Measurements from ENCODE around the gene HES5. TPM values are rescaled to one million over a fixed set of nuclear protein-coding genes. Genes with fewer than 3 reads are reported as not detected.
"Not testable (repeated sequence)": the region's sequence is repeated elsewhere in the genome, so short reads cannot be mapped to it uniquely, and the experiment has no call there.

Gene HES5
- total RNA-seq, 1 donor from 2014 or later, result 21.2 TPM

DNA sequence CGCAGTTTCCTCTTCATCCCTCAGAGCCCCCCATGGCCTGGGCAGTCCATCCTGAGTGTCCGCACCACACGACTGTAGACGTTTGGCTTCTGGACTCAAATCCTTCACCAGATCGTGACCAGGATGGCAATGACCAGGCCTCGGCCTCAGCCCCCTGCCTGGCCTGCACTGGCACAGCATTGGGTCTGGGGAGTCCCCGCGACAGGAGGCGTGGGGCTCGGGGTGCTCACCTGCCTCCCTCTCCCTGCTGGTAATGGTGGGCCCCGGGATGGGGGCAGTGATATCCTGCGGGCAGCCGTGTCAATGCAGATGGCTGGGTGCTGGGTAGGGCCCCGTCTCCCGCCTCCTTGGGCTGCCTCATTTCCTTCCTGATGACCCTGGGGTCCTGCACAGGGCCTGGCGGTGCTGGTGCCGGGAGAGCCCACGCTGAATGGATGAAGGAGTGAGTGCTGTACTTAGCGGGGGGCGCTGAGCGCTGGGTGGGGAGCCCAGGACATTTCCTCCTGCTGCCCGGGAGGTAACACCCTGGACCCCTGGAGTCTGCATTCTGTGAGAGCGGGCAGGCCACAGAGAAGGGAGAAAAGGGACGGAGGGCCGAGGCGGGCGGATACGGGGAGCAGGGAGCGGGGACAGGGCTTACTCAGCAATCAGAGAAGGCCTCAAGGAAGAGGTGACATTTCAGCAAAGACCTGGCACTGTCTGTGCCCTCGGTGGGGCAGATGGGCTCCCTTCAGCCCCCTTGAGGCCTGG is 24.0 kb upstream of the HES5 start:
- no peak for DNase-seq
- Mint-ChIP-seq H3K9me3 (ENCODE audit: unreplicated experiment) (no peaks in the 10 kb centered on the region), H3K27ac (ENCODE audit: unreplicated experiment) (peak overlapping the region; percentile 57), H3K4me3 (ENCODE audit: unreplicated experiment) (no peak overlapping the region), H3K27me3 (ENCODE audit: unreplicated experiment) (peaks cover 5% of the 10 kb centered on the region), H3K4me1 (ENCODE audit: low read depth, unreplicated experiment) (peaks cover 20% of the 10 kb centered on the region), H3K36me3 (ENCODE audit: unreplicated experiment) (no peaks in the 10 kb centered on the region)
- TF ChIP-seq, protein P1, sequence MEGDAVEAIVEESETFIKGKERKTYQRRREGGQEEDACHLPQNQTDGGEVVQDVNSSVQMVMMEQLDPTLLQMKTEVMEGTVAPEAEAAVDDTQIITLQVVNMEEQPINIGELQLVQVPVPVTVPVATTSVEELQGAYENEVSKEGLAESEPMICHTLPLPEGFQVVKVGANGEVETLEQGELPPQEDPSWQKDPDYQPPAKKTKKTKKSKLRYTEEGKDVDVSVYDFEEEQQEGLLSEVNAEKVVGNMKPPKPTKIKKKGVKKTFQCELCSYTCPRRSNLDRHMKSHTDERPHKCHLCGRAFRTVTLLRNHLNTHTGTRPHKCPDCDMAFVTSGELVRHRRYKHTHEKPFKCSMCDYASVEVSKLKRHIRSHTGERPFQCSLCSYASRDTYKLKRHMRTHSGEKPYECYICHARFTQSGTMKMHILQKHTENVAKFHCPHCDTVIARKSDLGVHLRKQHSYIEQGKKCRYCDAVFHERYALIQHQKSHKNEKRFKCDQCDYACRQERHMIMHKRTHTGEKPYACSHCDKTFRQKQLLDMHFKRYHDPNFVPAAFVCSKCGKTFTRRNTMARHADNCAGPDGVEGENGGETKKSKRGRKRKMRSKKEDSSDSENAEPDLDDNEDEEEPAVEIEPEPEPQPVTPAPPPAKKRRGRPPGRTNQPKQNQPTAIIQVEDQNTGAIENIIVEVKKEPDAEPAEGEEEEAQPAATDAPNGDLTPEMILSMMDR (IDR thresholded peaks at IDR 0.05; ENCODE audit: partially characterized antibody, unreplicated experiment), result no peak

DNA sequence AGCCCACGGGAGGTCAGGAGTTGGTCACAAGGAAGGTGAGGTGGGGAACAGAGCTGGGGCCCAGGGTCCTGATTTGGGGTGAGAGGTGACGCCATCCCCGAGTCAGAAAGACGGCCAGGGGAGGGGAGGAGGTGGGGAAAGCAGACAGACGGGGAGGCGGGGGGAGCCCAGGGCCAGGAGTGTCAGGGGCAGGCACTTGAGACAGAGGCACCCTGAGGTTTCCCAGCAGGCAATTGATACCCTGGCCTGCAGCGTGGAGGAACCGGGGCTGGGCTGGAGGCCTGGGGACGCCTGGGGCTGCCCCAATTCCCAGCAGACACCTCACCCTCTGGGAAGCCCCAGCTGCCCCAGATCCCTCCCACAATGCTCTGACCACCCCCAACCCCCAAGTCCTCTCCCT is 23.0 kb upstream of the HES5 start:
- H3K9me3 Mint-ChIP-seq (ENCODE audit: unreplicated experiment); H3K36me3 Mint-ChIP-seq (ENCODE audit: unreplicated experiment); H3K27ac Mint-ChIP-seq (ENCODE audit: unreplicated experiment): not testable (repeated sequence)

DNA sequence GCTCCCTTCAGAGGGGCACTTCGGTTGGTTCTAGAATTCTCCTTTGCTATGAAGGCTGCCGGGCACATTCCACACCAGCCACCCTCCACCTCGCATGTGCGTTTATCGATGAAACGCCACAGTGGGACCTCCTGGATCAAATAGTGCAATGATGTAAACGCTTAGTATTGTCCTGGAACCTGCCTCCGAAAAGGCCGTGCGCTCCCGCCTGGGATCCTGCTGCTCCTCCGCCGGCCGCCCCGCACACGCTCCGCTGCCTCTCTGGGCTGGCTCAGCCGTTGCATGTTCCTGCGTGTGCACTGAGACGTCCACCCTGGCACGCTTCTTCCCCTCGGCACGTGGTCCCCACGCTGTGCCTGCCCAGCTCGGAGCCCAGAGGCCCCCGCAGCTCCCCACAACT is 22.1 kb upstream of the HES5 start:
- Mint-ChIP-seq H3K9me3 (ENCODE audit: unreplicated experiment) (no peaks in the 10 kb centered on the region), H3K27me3 (ENCODE audit: unreplicated experiment) (peaks cover 6% of the 10 kb centered on the region), H3K4me1 (ENCODE audit: low read depth, unreplicated experiment) (peaks cover 21% of the 10 kb centered on the region), H3K27ac (ENCODE audit: unreplicated experiment) (no peak overlapping the region), H3K4me3 (ENCODE audit: unreplicated experiment) (no peak overlapping the region), H3K36me3 (ENCODE audit: unreplicated experiment) (no peaks in the 10 kb centered on the region)
- TF ChIP-seq, protein P1 (IDR thresholded peaks at IDR 0.05; ENCODE audit: partially characterized antibody, unreplicated experiment), result no peak
- DNase-seq, result no peak

More for the DNA sequence above, 23.0 kb upstream of the HES5 start:
- H3K4me1 Mint-ChIP-seq (ENCODE audit: low read depth, unreplicated experiment), result peaks cover 21% of the 10 kb centered on the region
- not testable (repeated sequence) for H3K4me3 Mint-ChIP-seq (ENCODE audit: unreplicated experiment); DNase-seq; H3K27me3 Mint-ChIP-seq (ENCODE audit: unreplicated experiment)

DNA sequence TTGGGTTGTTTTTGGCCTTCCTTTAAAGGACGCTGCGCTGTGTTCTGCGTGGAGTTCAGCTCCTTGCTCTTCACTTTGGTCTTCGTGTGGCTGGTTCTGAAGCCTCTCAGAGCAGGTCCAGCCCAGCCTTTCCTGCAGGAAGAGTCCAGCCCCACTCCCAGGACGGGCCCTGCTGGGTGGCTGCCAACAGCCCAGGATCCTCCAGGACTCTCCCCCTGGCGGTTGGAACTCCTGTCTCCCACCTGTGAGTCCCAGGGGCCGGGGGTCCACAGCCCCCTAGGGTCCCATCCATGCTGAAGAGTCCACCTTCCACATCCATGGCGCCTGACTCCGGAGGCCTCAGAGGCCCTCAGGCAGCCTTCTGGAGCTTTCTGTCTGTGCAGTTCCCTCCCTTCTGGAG is 21.5 kb upstream of the HES5 start:
- DNase-seq; H3K9me3 Mint-ChIP-seq (ENCODE audit: unreplicated experiment); H3K27me3 Mint-ChIP-seq (ENCODE audit: unreplicated experiment); H3K36me3 Mint-ChIP-seq (ENCODE audit: unreplicated experiment); H3K27ac Mint-ChIP-seq (ENCODE audit: unreplicated experiment); H3K4me3 Mint-ChIP-seq (ENCODE audit: unreplicated experiment): not testable (repeated sequence)
- peaks cover 21% of the 10 kb centered on the region for H3K4me1 Mint-ChIP-seq (ENCODE audit: low read depth, unreplicated experiment)

DNA sequence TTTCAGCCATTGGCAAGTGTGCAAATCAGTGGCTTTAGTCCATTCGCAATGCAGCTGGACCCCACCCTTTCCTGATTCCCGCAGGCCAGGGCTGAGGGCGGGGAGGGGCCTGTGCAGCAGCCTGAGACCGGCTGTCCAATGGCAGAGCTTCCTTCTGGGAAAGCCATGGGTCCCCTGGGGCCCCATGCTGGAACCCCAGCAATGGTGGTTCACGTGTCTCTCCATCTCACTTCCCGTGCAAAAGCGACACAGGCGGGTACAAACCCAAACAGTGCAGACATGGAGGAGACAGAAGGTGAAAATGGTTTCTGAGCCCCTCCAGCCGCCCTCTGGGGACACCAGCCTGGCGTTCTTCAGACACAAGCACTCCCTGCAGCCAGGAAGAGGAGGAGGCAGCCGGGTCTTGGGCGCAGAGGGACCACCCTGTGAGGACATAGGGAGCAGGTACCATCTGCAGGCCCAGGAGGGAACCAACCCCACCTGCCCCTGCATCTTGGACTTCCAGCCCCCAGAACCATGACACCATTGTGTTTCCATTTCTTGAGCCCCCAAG is 20.3 kb upstream of the HES5 start:
- not testable (repeated sequence) for H3K27me3 Mint-ChIP-seq (ENCODE audit: unreplicated experiment); DNase-seq; H3K4me3 Mint-ChIP-seq (ENCODE audit: unreplicated experiment); H3K27ac Mint-ChIP-seq (ENCODE audit: unreplicated experiment); H3K36me3 Mint-ChIP-seq (ENCODE audit: unreplicated experiment); H3K9me3 Mint-ChIP-seq (ENCODE audit: unreplicated experiment)
- peaks cover 17% of the 10 kb centered on the region for H3K4me1 Mint-ChIP-seq (ENCODE audit: low read depth, unreplicated experiment)

DNA sequence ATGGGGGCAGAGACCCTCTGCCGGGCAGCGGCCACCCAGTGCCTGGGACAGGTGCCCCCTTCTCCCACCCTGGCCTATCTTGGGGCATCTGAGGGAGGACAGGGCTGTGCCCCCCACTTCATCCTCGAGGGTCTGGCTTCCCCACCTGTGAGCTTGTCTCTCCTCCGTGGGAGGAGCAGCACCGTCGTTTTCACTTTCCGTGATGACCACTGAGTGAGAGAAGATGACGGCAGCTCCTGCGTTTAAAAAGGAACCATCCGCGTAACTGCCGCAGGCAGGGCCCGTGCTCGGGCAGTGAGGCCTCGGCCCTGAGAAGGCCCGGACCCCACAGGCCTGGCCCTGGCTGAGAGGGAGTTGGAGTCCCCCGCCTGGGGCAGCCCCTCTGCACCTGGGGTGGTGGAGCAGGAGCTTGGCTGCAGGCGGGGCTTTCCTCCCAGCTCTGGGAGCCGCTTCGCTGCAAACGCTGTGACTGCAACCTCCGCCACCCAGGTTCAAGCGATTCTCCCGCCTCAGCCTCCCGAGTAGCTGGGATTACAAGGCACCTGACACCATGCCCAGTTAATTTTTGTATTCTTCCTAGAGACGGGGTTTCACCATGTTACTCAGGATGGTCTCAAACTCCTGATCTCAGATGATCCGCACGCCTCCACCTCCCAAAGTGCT is 19.4 kb upstream of the HES5 start:
- not testable (repeated sequence) for DNase-seq; H3K36me3 Mint-ChIP-seq (ENCODE audit: unreplicated experiment); H3K27me3 Mint-ChIP-seq (ENCODE audit: unreplicated experiment); H3K9me3 Mint-ChIP-seq (ENCODE audit: unreplicated experiment); H3K27ac Mint-ChIP-seq (ENCODE audit: unreplicated experiment); H3K4me3 Mint-ChIP-seq (ENCODE audit: unreplicated experiment)
- H3K4me1 Mint-ChIP-seq (ENCODE audit: low read depth, unreplicated experiment), result peaks cover 17% of the 10 kb centered on the region

Measured in glutamatergic neuron (in vitro differentiated cells).